DOHH2 (cell line): ENCODE measurements around the gene TNFRSF25.

Experiments used
- H3F3A ChIP-seq: fragments of 200-600 bp; sonication (generic), shearing (Covaris generic); 2 replicates; pipeline ENCODE4 v1.6.0; 2016; ENCODE audit warnings: antibody characterized with exemption, mild to moderate bottlenecking; ENCODE audit not compliant: control insufficient read depth, insufficient read depth
- H3K27ac ChIP-seq: fragments of 200-600 bp; sonication (generic); 2 replicates; pipeline ENCODE4 v1.5.1; 2014; ENCODE audit warnings: low read depth, mild to moderate bottlenecking, low read length, moderate library complexity
- H3K27me3 ChIP-seq: fragments of 200-600 bp; sonication (generic); 2 replicates; pipeline ENCODE4 v1.6.1; 2014; ENCODE audit warnings: mild to moderate bottlenecking, low read length, mixed read lengths; ENCODE audit not compliant: control insufficient read depth
- H3K36me3 ChIP-seq: fragments of 200-600 bp; sonication (generic); 2 replicates; pipeline ENCODE4 v1.6.1; 2014; ENCODE audit warnings: mild to moderate bottlenecking, low read length, moderate library complexity, mixed read lengths; ENCODE audit not compliant: control insufficient read depth
- H3K4me1 ChIP-seq: fragments of 200-600 bp; sonication (generic); 2 replicates; pipeline ENCODE4 v1.6.1; 2014; ENCODE audit warnings: mild to moderate bottlenecking, low read length, mixed read lengths; ENCODE audit not compliant: control insufficient read depth
- H3K4me2 ChIP-seq: fragments of 200-600 bp; sonication (generic); 2 replicates; pipeline ENCODE4 v1.6.0; 2014; ENCODE audit warnings: mild to moderate bottlenecking, low read length, moderate library complexity
- H3K4me3 ChIP-seq: fragments of 200-600 bp; sonication (generic); 2 replicates; pipeline ENCODE4 v1.5.1; 2014; ENCODE audit warnings: mild to moderate bottlenecking, low read length, mixed read lengths
- H3K79me2 ChIP-seq: fragments of 200-600 bp; sonication (generic); 2 replicates; pipeline ENCODE4 v1.6.1; 2014; ENCODE audit warnings: mild to moderate bottlenecking, low read length, mixed read lengths; ENCODE audit not compliant: control insufficient read depth
- H3K9me2 ChIP-seq: fragments of 200-600 bp; sonication (generic); replicated peaks from 2 replicates; pipeline ENCODE4 v1.6.1; 2014; ENCODE audit warnings: mild to moderate bottlenecking, low read length, mixed read lengths; ENCODE audit not compliant: control insufficient read depth
- H3K9me3 ChIP-seq: fragments of 200-600 bp; sonication (generic); 2 replicates; pipeline ENCODE4 v1.6.1; 2014; ENCODE audit warnings: antibody characterized with exemption, low read length, mixed read lengths; ENCODE audit not compliant: control insufficient read depth, insufficient read depth
- H4K20me1 ChIP-seq: fragments of 200-600 bp; sonication (generic); 2 replicates; pipeline ENCODE4 v1.6.0; 2014; ENCODE audit warnings: low read depth, mild to moderate bottlenecking, antibody characterized with exemption, low read length, moderate library complexity; ENCODE audit not compliant: control insufficient read depth, insufficient read depth
- EZH2phosphoT487 ChIP-seq: fragments of 200-600 bp; sonication (generic); IDR thresholded peaks from 2 replicates; pipeline ENCODE4 v1.6.1; 2017; ENCODE audit warnings: borderline replicate concordance, mild to moderate bottlenecking, antibody characterized with exemption, low read length, moderate library complexity, mixed read lengths
- TF ChIP-seq, protein P1 (sequence below): fragments of 200-600 bp; sonication (generic); IDR thresholded peaks from one replicate; pipeline ENCODE4 v1.5.1; 2014; ENCODE audit warnings: antibody characterized with exemption, mild to moderate bottlenecking, low read depth, low read length; ENCODE audit not compliant: poor library complexity, severe bottlenecking

The TNFRSF25 gene

DNA sequence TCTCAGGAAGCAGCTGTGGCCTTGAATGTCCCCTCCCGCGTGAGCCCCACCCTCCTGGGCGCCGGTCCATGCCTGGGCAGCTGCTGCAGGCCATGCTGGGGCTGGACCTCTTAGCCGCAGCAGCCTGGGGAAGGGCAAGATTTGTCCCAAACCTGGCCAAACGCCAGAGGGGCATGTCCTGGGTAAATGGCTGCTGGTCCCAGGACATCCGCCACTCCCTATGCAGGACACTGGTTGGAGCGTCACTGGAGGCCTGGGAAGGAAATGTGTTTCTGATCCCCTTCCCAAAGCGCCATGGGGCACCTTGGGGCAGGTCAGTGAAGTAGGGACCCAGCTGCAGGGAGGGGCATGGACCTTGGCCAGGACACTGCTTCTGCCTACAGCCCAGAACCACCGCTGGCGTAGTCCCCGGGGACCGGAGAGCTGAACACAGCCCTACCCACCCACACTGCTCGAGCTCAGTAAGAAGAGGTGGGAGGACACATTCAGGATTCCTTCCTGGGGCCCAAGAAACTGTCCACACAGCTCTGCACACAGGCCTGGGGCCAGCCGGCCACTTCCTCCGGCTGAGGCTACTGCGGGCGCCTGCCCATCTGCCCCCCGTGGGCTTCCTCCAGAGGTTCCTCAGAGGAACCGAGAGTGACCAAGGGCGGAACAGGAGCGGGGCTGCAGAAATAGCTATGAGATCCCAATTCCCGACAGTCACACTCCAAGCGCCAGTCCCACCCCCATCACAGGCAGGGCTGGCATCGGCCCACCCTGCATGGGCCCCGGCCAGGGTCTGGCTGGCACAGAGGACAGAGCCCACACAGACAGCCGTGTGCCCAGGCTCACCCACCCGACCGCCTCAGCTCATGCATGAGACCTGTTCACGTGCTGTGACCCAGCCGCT is 36.3 kb upstream of the TNFRSF25 start:
- Histone ChIP-seq H4K20me1 (no peaks in the 10 kb centered on the region), H3K79me2 (no peaks in the 10 kb centered on the region), H3K4me1 (peaks cover 3% of the 10 kb centered on the region; the same call in 1 of the 2 replicates), H3K9me2 (no peaks in the 10 kb centered on the region), H3K9me3 (no peaks in the 10 kb centered on the region), H3F3A (no peaks in the 10 kb centered on the region), H3K27me3 (peaks cover 8% of the 10 kb centered on the region), H3K27ac (no peak overlapping the region), H3K36me3 (no peaks in the 10 kb centered on the region), H3K4me3 (no peak overlapping the region), H3K4me2 (no peak overlapping the region)
- TF ChIP-seq, protein P1, sequence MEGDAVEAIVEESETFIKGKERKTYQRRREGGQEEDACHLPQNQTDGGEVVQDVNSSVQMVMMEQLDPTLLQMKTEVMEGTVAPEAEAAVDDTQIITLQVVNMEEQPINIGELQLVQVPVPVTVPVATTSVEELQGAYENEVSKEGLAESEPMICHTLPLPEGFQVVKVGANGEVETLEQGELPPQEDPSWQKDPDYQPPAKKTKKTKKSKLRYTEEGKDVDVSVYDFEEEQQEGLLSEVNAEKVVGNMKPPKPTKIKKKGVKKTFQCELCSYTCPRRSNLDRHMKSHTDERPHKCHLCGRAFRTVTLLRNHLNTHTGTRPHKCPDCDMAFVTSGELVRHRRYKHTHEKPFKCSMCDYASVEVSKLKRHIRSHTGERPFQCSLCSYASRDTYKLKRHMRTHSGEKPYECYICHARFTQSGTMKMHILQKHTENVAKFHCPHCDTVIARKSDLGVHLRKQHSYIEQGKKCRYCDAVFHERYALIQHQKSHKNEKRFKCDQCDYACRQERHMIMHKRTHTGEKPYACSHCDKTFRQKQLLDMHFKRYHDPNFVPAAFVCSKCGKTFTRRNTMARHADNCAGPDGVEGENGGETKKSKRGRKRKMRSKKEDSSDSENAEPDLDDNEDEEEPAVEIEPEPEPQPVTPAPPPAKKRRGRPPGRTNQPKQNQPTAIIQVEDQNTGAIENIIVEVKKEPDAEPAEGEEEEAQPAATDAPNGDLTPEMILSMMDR: no peak
- TF ChIP-seq EZH2phosphoT487: no peak

DNA sequence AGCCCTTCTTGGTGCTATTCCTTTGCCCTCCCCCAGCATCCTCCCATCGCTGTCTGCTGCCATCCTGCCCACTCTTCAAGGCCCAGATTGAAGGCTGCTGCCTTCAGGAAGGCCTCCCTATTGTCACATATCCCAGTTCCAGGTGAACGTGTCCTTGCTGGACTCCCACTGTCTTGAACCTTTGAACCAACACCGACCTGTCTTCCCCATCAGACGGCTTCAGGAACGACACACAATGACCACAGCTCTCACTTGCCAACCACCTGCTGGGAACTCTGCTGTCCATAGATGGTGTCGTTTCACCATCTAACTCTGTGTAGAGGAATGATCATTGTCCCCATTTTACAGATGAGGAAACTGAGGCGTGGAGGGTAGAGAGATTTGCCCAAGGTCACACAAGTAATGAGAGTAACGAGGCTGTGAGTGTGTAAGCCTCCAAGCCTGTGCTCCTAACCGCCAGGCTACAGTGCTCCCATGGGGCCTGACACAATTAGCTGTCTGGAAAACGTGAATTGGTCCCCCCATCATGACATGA is 35.4 kb upstream of the TNFRSF25 start:
- no peaks in the 10 kb centered on the region for H3F3A ChIP-seq
- no peaks in the 10 kb centered on the region for H3K9me3 ChIP-seq
- no peak overlapping the region for H3K27ac ChIP-seq
- TF ChIP-seq, protein P1: no peak
- TF ChIP-seq EZH2phosphoT487: no peak
- no peaks in the 10 kb centered on the region for H3K36me3 ChIP-seq
- H3K9me2 ChIP-seq: no peaks in the 10 kb centered on the region
- no peak overlapping the region for H3K4me2 ChIP-seq
- peaks cover 6% of the 10 kb centered on the region; the same call in 1 of the 2 replicates for H3K4me1 ChIP-seq
- no peaks in the 10 kb centered on the region for H3K79me2 ChIP-seq
- H3K4me3 ChIP-seq: no peak overlapping the region
- peaks cover 15% of the 10 kb centered on the region for H3K27me3 ChIP-seq
- H4K20me1 ChIP-seq: no peaks in the 10 kb centered on the region

- Histone ChIP-seq H3K9me3 (no peaks in the 10 kb centered on the region), H3K27me3 (peaks cover 22% of the 10 kb centered on the region), H3K4me1 (peaks cover 6% of the 10 kb centered on the region; the same call in 1 of the 2 replicates), H3K79me2 (no peaks in the 10 kb centered on the region), H3K36me3 (no peaks in the 10 kb centered on the region), H3K4me2 (no peak overlapping the region), H4K20me1 (no peaks in the 10 kb centered on the region), H3K4me3 (no peak overlapping the region), H3K9me2 (no peaks in the 10 kb centered on the region), H3F3A (no peaks in the 10 kb centered on the region), H3K27ac (no peak overlapping the region)
- TF ChIP-seq EZH2phosphoT487: no peak
- TF ChIP-seq, protein P1: no peak
These were observed 34.7 kb upstream of the TNFRSF25 start for GRCh38 chr1:6500544-6501278.
